ENCODE data around the gene HCFC1R1.

HCFC1R1 gene

DNA sequence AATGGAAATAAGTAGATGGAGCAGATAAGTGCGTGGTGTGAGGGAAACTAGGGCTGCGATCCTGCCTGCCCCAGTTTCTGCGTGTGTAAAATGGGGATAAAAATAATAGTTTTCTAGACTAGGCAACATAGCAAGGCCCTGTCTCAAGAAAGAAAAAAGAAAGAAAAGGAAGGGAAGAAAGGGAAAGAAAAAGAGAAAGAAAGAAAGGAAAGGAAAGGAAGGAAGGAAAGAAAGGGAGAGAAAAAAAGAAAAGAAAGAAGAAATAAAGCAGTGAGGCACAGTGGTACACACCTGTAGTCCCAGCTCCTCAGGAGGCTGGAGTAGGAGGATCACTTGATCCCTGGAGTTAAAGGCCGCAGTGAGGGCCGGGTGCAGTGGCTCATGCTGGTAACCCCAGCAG, 41.3 kb downstream of the HCFC1R1 start:
- TF ChIP-seq CTCF (IDR thresholded peaks at IDR 0.05; ENCODE audit: low read length) (no peak), EZH2 (IDR thresholded peaks at IDR 0.05; ENCODE audit: borderline replicate concordance, low read length) (no peak)
- Histone ChIP-seq H3K36me3 (ENCODE audit: insufficient read depth, low read length) (peaks cover 10% of the 10 kb centered on the region; the same call in 1 of the 2 replicates), H4K20me1 (ENCODE audit: insufficient read depth, low read length) (no peaks in the 10 kb centered on the region), H3K9me2 (ENCODE audit: low read depth, low read length) (no peaks in the 10 kb centered on the region), H3F3A (ENCODE audit: insufficient read depth, low read length) (no peaks in the 10 kb centered on the region), H3K4me1 (ENCODE audit: insufficient read depth, low read length, severe bottlenecking) (peaks cover 46% of the 10 kb centered on the region), H3K4me2 (ENCODE audit: low read length) (no peak overlapping the region), H3K27me3 (ENCODE audit: insufficient read depth, low read length) (peaks cover 3% of the 10 kb centered on the region; the same call in 1 of the 2 replicates), H3K9ac (ENCODE audit: low read length) (no peak overlapping the region), H3K27ac (ENCODE audit: low read depth, low read length, poor library complexity, severe bottlenecking) (no peak overlapping the region), H3K9me3 (ENCODE audit: low read length) (no peaks in the 10 kb centered on the region), H3K79me2 (ENCODE audit: insufficient read depth, low read length) (peaks cover 3% of the 10 kb centered on the region; the same call in 1 of the 2 replicates), H2AFZ (ENCODE audit: low read length) (no peak overlapping the region), H3K4me3 (ENCODE audit: low read depth, low read length, poor library complexity, severe bottlenecking) (no peak overlapping the region)

DNA sequence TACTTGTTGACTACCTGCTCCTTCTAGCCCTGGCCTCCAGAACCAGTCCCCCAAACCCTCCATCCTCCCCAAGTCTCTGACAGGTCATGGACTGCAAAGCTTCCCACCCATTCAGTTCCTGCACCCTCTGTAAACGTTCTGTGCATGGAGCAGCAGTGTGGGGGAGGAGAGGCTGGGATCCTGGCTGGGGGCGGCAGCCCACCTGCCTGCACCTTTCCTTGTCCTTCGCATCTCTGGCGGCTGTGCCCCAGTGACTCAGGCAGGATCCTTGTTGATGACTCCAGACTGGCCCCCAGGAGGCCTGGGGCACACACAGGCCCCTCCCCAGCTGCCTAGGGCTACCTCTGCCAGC, 41.9 kb downstream of the HCFC1R1 start:
- no peak overlapping the region for H3K27ac ChIP-seq (ENCODE audit: low read depth, low read length, poor library complexity, severe bottlenecking)
- peaks cover 49% of the 10 kb centered on the region for H3K4me1 ChIP-seq (ENCODE audit: insufficient read depth, low read length, severe bottlenecking)
- no peak for TF ChIP-seq CTCF (IDR thresholded peaks at IDR 0.05; ENCODE audit: low read length)
- no peak for TF ChIP-seq EZH2 (IDR thresholded peaks at IDR 0.05; ENCODE audit: borderline replicate concordance, low read length)
- peaks cover 3% of the 10 kb centered on the region; the same call in 1 of the 2 replicates for H3K27me3 ChIP-seq (ENCODE audit: insufficient read depth, low read length)
- no peak overlapping the region for H3K9ac ChIP-seq (ENCODE audit: low read length)
- no peak overlapping the region for H3K4me3 ChIP-seq (ENCODE audit: low read depth, low read length, poor library complexity, severe bottlenecking)
- no peaks in the 10 kb centered on the region for H3F3A ChIP-seq (ENCODE audit: insufficient read depth, low read length)
- H3K4me2 ChIP-seq (ENCODE audit: low read length) = no peak overlapping the region
- no peak overlapping the region for H2AFZ ChIP-seq (ENCODE audit: low read length)
- peaks cover 3% of the 10 kb centered on the region; the same call in 1 of the 2 replicates for H3K79me2 ChIP-seq (ENCODE audit: insufficient read depth, low read length)
- H3K36me3 ChIP-seq (ENCODE audit: insufficient read depth, low read length) = peaks cover 15% of the 10 kb centered on the region; the same call in 1 of the 2 replicates
- H3K9me2 ChIP-seq (ENCODE audit: low read depth, low read length) = no peaks in the 10 kb centered on the region
- H4K20me1 ChIP-seq (ENCODE audit: insufficient read depth, low read length) = no peaks in the 10 kb centered on the region
- H3K9me3 ChIP-seq (ENCODE audit: low read length) = no peaks in the 10 kb centered on the region

GRCh38 chr16:2981177-2981898, 42.4 kb downstream of the HCFC1R1 start:
- Histone ChIP-seq H3K9me3 (ENCODE audit: low read length) (no peaks in the 10 kb centered on the region), H3K9me2 (ENCODE audit: low read depth, low read length) (no peaks in the 10 kb centered on the region), H4K20me1 (ENCODE audit: insufficient read depth, low read length) (no peaks in the 10 kb centered on the region), H3K4me2 (ENCODE audit: low read length) (peak overlapping the region; percentile 85), H3K27ac (ENCODE audit: low read depth, low read length, poor library complexity, severe bottlenecking) (no peak overlapping the region), H3K36me3 (ENCODE audit: insufficient read depth, low read length) (peaks cover 20% of the 10 kb centered on the region), H3F3A (ENCODE audit: insufficient read depth, low read length) (no peaks in the 10 kb centered on the region), H2AFZ (ENCODE audit: low read length) (no peak overlapping the region), H3K9ac (ENCODE audit: low read length) (peak overlapping the region; percentile 91; the same call in 1 of the 2 replicates), H3K4me1 (ENCODE audit: insufficient read depth, low read length, severe bottlenecking) (peaks cover 49% of the 10 kb centered on the region), H3K79me2 (ENCODE audit: insufficient read depth, low read length) (peaks cover 3% of the 10 kb centered on the region; the same call in 1 of the 2 replicates), H3K27me3 (ENCODE audit: insufficient read depth, low read length) (no peaks in the 10 kb centered on the region), H3K4me3 (ENCODE audit: low read depth, low read length, poor library complexity, severe bottlenecking) (peak overlapping the region; percentile 96)
- no peak for TF ChIP-seq EZH2 (IDR thresholded peaks at IDR 0.05; ENCODE audit: borderline replicate concordance, low read length)

Data from OCI-LY1 (cell line).